ENCODE data around the gene AK9.
"Not testable (repeated sequence)": the region's sequence is repeated elsewhere in the genome, so short reads cannot be mapped to it uniquely, and the experiment has no call there.

DNA sequence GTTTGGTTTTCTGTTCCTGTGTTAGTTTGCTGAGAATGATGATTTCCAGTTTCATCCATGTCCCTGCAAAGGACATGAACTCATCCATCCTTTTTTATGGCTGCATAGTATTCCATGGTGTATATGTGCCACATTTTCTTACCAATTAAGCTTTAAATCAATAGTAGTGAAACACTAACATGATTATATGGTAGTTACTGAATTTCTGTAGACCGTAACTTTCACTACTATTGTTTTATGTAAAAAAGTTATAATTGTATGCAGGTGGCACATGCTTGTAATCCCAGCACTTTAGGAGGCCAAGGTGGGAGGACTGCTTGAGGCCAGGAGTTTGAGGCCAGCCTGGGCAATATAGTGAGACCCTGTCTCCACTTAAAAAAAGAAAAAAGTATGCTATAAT lies 229.8 kb downstream of the AK9 start:
- TF ChIP-seq, protein P1, sequence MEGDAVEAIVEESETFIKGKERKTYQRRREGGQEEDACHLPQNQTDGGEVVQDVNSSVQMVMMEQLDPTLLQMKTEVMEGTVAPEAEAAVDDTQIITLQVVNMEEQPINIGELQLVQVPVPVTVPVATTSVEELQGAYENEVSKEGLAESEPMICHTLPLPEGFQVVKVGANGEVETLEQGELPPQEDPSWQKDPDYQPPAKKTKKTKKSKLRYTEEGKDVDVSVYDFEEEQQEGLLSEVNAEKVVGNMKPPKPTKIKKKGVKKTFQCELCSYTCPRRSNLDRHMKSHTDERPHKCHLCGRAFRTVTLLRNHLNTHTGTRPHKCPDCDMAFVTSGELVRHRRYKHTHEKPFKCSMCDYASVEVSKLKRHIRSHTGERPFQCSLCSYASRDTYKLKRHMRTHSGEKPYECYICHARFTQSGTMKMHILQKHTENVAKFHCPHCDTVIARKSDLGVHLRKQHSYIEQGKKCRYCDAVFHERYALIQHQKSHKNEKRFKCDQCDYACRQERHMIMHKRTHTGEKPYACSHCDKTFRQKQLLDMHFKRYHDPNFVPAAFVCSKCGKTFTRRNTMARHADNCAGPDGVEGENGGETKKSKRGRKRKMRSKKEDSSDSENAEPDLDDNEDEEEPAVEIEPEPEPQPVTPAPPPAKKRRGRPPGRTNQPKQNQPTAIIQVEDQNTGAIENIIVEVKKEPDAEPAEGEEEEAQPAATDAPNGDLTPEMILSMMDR (IDR thresholded peaks at IDR 0.05; ENCODE audit: borderline replicate concordance, extremely low read depth, low read length, poor library complexity, severe bottlenecking): not testable (repeated sequence)
- not testable (repeated sequence) for TF ChIP-seq EZH2 (IDR thresholded peaks at IDR 0.05; ENCODE audit: borderline replicate concordance, low read depth, low read length, severe bottlenecking)

Data from DND-41 (cell line).